Measurements from ENCODE around the gene OGFOD2.

DNA sequence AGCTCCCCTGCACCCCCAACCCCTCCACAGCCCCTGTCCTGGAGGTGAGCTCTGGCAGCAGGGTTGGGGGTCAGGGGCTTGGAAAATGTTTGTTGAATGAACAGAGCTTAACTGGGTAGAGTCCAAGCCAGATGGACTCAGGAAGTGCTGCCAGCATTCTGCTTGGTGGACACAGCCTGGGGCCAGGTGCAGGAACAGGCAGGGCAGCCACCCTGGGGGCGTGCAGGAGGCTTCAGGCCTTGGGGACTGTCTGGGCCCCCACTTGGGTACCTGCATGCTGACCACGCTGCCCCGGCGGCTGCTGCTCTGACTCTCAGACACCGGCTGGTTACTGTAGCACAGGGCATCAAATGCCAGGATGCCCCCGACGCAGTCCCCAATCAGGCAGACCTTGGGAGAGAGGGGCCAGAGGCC is 21.2 kb downstream of the OGFOD2 start:
- no peak for TF ChIP-seq POLR2A (IDR thresholded peaks at IDR 0.05)
- TF ChIP-seq, protein P1, sequence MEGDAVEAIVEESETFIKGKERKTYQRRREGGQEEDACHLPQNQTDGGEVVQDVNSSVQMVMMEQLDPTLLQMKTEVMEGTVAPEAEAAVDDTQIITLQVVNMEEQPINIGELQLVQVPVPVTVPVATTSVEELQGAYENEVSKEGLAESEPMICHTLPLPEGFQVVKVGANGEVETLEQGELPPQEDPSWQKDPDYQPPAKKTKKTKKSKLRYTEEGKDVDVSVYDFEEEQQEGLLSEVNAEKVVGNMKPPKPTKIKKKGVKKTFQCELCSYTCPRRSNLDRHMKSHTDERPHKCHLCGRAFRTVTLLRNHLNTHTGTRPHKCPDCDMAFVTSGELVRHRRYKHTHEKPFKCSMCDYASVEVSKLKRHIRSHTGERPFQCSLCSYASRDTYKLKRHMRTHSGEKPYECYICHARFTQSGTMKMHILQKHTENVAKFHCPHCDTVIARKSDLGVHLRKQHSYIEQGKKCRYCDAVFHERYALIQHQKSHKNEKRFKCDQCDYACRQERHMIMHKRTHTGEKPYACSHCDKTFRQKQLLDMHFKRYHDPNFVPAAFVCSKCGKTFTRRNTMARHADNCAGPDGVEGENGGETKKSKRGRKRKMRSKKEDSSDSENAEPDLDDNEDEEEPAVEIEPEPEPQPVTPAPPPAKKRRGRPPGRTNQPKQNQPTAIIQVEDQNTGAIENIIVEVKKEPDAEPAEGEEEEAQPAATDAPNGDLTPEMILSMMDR (IDR thresholded peaks at IDR 0.05), result no peak
- no peak for TF ChIP-seq EP300 (IDR thresholded peaks at IDR 0.05; ENCODE audit: low read depth)
